Measurements from ENCODE around the gene TMEM150A.

DNA sequence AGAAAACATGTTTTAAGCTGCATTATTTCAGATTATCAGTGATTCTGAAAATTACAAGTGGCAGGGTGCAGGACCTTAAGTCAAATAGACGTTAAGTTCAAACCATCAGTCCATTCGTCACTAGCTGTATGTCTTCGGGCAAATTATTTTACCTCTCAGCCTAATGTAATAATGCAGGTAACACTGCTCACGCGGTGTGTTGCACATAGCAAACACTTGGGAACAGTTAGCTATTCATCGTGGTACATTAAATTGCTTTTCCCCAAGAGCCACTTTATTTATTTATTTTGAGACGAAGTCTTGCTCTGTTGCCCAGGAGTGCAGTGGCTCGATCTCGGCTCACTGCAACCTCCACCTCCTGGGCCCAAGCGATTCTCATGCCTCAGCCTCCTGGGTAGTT is 53.4 kb downstream of the TMEM150A start:
- TF ChIP-seq GATA2 (IDR thresholded peaks at IDR 0.05; ENCODE audit: low read depth, low read length) (no peak), GATA3 (IDR thresholded peaks at IDR 0.05; ENCODE audit: low read depth, low read length) (no peak)
